Mammary epithelial cell (primary cell): Measurements from ENCODE around the gene TTC23.

Experiments
- EZH2 ChIP-seq: IDR thresholded peaks from 2 replicates; pipeline ENCODE4 v1.6.1; 2012; ENCODE audit warnings: low read length, inconsistent platforms, borderline replicate concordance
- TF ChIP-seq, protein P1 (sequence below), 2 donors: IDR thresholded peaks in 1 of 2; conservative IDR thresholded peaks in 1 of 2; 2 replicates each; pipeline ENCODE4 v1.5.1; 2011 to 2012; ENCODE audit warnings: inconsistent platforms in 2 of 2, low read length in 2 of 2, mild to moderate bottlenecking in 2 of 2, control low read depth in 1 of 2, low read depth in 1 of 2; ENCODE audit not compliant: insufficient read depth in 1 of 2; ENCODE audit errors: extremely low read depth in 1 of 2

DNA sequence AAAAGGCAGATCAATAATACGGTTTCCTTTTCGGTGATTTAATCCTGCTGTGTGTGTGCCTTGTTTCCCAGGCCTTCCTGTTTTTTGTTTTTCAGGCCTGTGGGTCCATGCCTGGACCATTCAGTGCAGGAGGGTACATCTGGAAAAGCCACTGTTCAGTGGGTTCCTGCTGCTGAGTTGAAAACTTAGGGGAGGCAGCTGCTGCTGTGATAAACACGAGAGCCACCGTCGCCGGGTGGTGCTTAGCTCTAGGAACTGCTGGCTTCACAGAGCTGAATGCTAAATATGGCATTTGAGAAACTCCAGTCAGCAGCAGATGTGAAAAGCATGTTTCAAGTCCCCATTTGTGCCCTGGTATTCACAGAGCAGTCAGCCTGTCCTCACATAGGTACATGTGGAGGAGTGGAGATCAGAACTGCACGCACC is 100.5 kb downstream of the TTC23 start:
- TF ChIP-seq, protein P1, sequence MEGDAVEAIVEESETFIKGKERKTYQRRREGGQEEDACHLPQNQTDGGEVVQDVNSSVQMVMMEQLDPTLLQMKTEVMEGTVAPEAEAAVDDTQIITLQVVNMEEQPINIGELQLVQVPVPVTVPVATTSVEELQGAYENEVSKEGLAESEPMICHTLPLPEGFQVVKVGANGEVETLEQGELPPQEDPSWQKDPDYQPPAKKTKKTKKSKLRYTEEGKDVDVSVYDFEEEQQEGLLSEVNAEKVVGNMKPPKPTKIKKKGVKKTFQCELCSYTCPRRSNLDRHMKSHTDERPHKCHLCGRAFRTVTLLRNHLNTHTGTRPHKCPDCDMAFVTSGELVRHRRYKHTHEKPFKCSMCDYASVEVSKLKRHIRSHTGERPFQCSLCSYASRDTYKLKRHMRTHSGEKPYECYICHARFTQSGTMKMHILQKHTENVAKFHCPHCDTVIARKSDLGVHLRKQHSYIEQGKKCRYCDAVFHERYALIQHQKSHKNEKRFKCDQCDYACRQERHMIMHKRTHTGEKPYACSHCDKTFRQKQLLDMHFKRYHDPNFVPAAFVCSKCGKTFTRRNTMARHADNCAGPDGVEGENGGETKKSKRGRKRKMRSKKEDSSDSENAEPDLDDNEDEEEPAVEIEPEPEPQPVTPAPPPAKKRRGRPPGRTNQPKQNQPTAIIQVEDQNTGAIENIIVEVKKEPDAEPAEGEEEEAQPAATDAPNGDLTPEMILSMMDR (conservative IDR thresholded peaks at IDR 0.05 in 1 of 2, IDR thresholded peaks at IDR 0.05 in 1 of 2; ENCODE audit: extremely low read depth in 1 of 2, insufficient read depth in 1 of 2, low read depth in 1 of 2, low read length in 2 of 2): no peak
- TF ChIP-seq EZH2: no peak
